Activated CD8-positive, alpha-beta memory T cell treated with anti-CD3 and anti-CD28 coated beads, Interleukin-2, amount 10 ng/mL, durations not matched to agents 7 days and 5 days (primary cell): ENCODE data around the gene SPAG9. TPM values are rescaled to one million over a fixed set of nuclear protein-coding genes. Genes with fewer than 3 reads are reported as not detected.

Experiments used
- ATAC-seq: fragments of 150-1000 bp; cut with Tn5 transposase; one replicate; pipeline ENCODE4 v1.10.0; 2021; ENCODE audit warnings: moderate library complexity
- CTCF ChIA-PET: fragments of 350-600 bp; sonication (Branson Sonifier 250); formaldehyde crosslinking; loops from one replicate; lab custom pipeline; 2021; ENCODE audit warnings: antibody characterized with exemption; lab: Charles Lee
- DNase-seq: peaks from one replicate; pipeline ENCODE4 v3.0.0-alpha.2; 2020
- H3K27ac Mint-ChIP-seq: one replicate; pipeline ENCODE4 v1.8.0; 2021; ENCODE audit warnings: mild to moderate bottlenecking, mixed read lengths
- H3K27me3 Mint-ChIP-seq: one replicate; pipeline ENCODE4 v1.8.0; 2021; ENCODE audit warnings: mixed read lengths
- H3K36me3 Mint-ChIP-seq: one replicate; pipeline ENCODE4 v1.8.0; 2021; ENCODE audit warnings: mild to moderate bottlenecking, mixed read lengths
- H3K4me1 Mint-ChIP-seq: one replicate; pipeline ENCODE4 v1.8.0; 2021; ENCODE audit warnings: mixed read lengths
- H3K4me3 Mint-ChIP-seq: one replicate; pipeline ENCODE4 v1.8.0; 2021; ENCODE audit warnings: mild to moderate bottlenecking, moderate library complexity, mixed read lengths
- H3K9me3 Mint-ChIP-seq: one replicate; pipeline ENCODE4 v1.8.0; 2022; ENCODE audit warnings: low read depth, mixed read lengths
- total RNA-seq, 2 experiments: library from RNA; stranded (reverse); gene quantifications; one replicate each; pipeline ENCODE4 v1.2.3, GENCODE V29; 2021

SPAG9 gene, protein sequence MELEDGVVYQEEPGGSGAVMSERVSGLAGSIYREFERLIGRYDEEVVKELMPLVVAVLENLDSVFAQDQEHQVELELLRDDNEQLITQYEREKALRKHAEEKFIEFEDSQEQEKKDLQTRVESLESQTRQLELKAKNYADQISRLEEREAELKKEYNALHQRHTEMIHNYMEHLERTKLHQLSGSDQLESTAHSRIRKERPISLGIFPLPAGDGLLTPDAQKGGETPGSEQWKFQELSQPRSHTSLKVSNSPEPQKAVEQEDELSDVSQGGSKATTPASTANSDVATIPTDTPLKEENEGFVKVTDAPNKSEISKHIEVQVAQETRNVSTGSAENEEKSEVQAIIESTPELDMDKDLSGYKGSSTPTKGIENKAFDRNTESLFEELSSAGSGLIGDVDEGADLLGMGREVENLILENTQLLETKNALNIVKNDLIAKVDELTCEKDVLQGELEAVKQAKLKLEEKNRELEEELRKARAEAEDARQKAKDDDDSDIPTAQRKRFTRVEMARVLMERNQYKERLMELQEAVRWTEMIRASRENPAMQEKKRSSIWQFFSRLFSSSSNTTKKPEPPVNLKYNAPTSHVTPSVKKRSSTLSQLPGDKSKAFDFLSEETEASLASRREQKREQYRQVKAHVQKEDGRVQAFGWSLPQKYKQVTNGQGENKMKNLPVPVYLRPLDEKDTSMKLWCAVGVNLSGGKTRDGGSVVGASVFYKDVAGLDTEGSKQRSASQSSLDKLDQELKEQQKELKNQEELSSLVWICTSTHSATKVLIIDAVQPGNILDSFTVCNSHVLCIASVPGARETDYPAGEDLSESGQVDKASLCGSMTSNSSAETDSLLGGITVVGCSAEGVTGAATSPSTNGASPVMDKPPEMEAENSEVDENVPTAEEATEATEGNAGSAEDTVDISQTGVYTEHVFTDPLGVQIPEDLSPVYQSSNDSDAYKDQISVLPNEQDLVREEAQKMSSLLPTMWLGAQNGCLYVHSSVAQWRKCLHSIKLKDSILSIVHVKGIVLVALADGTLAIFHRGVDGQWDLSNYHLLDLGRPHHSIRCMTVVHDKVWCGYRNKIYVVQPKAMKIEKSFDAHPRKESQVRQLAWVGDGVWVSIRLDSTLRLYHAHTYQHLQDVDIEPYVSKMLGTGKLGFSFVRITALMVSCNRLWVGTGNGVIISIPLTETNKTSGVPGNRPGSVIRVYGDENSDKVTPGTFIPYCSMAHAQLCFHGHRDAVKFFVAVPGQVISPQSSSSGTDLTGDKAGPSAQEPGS (N-terminal part only)
- total RNA-seq: 10 to 100 TPM; 49.0 to 53.8 TPM

DNA sequence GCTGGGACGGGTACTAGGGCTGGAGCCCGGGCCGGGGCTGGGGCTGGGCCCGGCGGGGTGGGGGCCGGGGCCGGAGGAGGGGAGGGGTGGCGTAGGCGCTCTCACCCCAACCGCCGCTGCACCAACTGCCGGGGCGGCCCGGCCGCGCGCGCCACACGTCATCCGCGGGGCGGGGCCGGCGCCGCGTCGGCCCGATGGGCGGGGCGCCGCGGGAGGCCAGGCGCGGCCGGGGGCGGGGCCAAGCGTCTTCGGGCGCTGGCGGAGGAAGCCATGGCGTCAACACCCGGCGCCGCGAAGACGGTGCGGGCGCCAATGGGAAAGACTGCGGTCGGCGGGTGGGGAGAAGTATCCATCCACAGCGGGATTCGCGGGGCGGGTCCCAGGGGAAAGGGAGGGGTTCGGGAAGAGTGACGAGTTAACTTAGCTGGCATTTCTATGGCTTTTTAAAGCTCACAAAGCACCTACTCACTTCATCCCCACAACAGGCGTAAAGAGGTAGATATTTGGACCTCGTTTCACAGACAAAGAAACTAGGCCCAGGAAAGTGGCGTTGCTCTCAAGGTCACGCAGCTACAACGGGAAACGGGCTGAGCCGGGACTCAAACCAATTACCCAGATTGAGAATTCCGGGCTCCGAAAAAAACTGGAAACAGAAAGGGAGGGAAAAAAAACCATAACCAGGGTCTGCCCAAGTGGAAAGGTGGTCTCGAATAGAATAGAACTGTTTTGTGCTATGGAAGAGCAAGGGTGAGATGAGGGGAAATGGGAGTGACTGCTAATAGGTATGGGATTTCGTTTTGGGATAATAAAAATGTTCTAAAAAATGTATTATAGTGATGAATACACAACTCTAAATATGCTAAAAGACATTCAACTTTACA is at the start of gene SPAG9:
TSS of gene SPAG9 (minus strand) at position 130 of the 881 bp plus-strand sequence. CDS start 212 bp downstream, outside the sequence.
- Mint-ChIP-seq H3K27me3 (no peaks in the 10 kb centered on the region), H3K4me3 (peak within 1 kb of the TSS; percentile 94), H3K36me3 (peaks cover 1% of the 10 kb centered on the region), H3K9me3 (no peaks in the 10 kb centered on the region), H3K27ac (peak within 1 kb of the TSS; percentile 98), H3K4me1 (peaks cover 49% of the 10 kb centered on the region)
- peak; percentile 93 for DNase-seq
- CTCF ChIA-PET: interaction anchor here (0.8 to 2.7 kb wide), 9 partner anchors 10 to 338 kb away, joined by 3 to 19 read pairs (median 3); partner anchors contain the start of gene NME1
- ATAC-seq: peak; percentile 81

DNA sequence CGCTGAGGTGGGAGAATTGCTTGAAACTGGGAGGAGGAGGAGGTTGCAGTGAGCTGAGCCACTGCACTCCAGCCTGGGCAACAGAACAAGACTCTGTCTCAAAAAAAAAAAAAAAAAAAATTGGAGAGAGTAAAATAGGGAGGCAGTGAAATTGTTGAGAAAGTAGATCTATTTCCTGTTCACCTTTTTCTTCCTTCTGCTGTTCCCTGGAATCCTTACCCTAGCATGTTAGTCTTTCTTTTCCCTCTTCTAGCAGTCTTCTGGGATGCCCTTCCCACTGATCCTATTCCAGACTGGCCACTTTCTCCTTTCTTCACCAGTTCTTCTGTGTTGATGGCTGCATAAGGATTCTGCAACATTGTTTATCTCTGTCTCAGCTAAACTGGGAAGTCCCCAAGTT is 48.7 kb upstream of the SPAG9 start:
- CTCF ChIA-PET: interaction anchor here (0.5 kb wide), 1 partner anchor 31 kb away, joined by 3 read pairs; no protein-coding TSS in a partner anchor
- Mint-ChIP-seq H3K27ac (peak overlapping the region; percentile 61), H3K36me3 (peaks cover 36% of the 10 kb centered on the region), H3K9me3 (no peaks in the 10 kb centered on the region), H3K4me1 (peaks cover 43% of the 10 kb centered on the region), H3K4me3 (no peak overlapping the region), H3K27me3 (no peaks in the 10 kb centered on the region)
- no peak for ATAC-seq
- DNase-seq: no peak

DNA sequence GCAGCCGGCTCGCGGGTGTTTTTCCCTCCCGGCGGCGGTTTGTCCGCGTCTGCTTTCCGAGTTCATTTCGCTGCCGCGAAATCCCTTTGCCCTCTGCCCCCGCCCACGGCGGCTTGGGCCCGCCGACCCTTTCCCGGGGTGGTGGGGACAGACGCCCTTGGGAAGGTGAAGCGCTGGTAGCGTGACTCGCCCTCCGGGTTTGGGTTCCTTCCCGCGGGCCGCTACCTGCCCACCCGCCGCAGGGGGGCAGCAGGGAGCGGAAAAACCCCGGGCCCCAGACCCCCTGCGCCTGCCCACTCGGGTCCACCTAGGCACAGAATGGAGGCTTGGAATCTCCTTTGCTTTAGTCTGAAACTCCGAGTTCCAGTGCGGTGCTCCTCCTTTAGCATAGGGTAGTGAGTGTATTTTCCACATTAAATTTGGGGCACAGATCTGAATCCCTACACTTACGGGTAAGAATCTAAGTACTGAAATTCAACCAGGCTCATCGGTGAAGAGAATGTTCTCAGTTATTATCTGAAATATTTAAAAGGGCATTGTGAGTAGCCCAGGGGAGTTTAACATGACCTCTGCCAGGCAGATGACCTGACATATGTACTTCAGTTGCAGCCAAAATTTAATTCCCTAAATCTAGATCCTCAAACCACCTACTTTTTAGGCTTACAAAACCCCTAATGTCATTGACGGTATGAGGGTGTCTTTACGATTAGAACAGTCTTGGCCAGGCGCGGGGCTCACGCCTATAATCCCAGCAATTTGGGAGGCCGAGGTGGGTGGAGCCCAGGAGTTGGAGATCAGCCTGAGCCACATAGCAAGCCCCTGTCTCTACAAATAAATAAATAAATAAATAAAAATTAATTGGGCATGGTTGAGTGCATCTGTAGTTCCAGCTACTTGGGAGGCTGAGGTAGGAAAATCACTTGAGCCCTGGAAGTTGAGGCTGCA is 46.6 kb upstream of the SPAG9 start:
- no peaks in the 10 kb centered on the region for H3K27me3 Mint-ChIP-seq
- peak; percentile 55 for ATAC-seq
- CTCF ChIA-PET: interaction anchor here (1.1 to 2.6 kb wide), 3 partner anchors 11 to 315 kb away, joined by 3 to 12 read pairs (median 3); partner anchors contain the start of gene NME1
- peaks cover 43% of the 10 kb centered on the region for H3K36me3 Mint-ChIP-seq
- peak overlapping the region; percentile 97 for H3K4me3 Mint-ChIP-seq
- DNase-seq: peak; percentile 75
- H3K4me1 Mint-ChIP-seq: peaks cover 41% of the 10 kb centered on the region
- no peaks in the 10 kb centered on the region for H3K9me3 Mint-ChIP-seq
- peak overlapping the region; percentile 90 for H3K27ac Mint-ChIP-seq

DNA sequence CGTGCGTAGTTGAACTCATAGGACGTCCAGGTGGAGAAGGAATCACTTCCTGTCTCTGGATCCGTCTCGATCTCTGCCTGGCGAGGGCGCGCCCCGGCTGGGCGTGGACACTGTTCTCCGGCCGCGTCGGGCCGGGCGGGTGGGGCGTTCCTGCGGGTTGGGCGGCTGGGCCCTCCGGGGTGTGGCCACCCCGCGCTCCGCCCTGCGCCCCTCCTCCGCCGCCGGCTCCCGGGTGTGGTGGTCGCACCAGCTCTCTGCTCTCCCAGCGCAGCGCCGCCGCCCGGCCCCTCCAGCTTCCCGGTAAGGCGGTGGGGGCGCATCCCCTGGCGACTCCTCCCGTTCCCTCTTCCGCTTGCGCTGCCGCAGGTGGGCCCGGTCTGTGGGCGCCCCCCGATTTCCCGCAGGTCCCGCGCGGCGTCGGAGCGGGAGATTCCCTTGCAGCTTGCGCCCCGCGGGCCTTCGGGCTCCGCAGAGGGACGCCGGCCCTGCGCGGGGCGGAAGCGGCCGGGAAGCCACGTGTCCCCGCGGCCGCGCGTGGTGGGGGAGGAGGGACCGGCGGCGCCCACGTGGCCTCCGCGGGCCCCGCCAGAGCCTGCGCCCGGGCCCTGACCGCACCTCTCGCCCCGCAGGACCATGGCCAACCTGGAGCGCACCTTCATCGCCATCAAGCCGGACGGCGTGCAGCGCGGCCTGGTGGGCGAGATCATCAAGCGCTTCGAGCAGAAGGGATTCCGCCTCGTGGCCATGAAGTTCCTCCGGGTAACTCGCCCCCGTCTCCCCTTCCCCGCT is 45.7 kb upstream of the SPAG9 start, which contains the start of gene NME2:
TSS of gene NME2 (plus strand) at position 214 of the 789 bp plus-strand sequence. CDS start at position 634, 420 bp downstream.
- DNase-seq (peak; percentile 80), ATAC-seq (peak; percentile 87)
- Mint-ChIP-seq H3K4me1 (peaks cover 38% of the 10 kb centered on the region), H3K27ac (peak within 1 kb of the TSS; percentile 99), H3K4me3 (peak within 1 kb of the TSS; percentile 97), H3K27me3 (no peaks in the 10 kb centered on the region), H3K36me3 (peaks cover 47% of the 10 kb centered on the region), H3K9me3 (no peaks in the 10 kb centered on the region)
- CTCF ChIA-PET: interaction anchor here (1.0 to 2.7 kb wide), 3 partner anchors 11 to 34 kb away, joined by 3 to 15 read pairs (median 12); partner anchors contain the start of gene NME1

DNA sequence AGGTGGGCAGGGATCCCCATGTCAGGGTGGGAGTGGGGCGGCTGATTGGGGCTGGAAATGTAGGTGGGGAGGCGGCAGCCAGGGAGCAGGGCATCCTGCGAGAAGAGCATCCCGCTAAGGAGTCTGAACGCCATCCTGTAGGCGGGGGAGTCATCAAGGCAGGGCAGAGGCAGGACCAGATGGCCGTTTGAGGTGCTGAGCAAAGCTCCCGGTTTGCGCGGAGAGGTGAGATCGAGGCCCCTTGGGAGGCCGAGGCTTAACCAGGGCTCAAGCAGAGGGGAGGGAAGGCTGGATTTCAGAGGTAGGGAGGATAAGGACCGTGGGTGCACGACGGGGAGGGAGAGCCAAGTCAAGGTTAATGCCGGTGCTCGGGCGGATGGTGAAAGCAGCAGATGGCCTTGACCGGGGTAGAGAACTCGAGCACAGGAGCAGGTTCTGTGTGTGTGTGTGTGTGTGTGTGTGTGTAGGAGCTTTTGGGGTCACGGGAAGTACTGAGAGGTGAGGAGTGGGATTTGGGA is 45.1 kb upstream of the SPAG9 start:
- Mint-ChIP-seq H3K27ac (peak overlapping the region; percentile 99), H3K4me3 (peak overlapping the region; percentile 97), H3K27me3 (no peaks in the 10 kb centered on the region), H3K36me3 (peaks cover 47% of the 10 kb centered on the region), H3K9me3 (no peaks in the 10 kb centered on the region), H3K4me1 (peaks cover 37% of the 10 kb centered on the region)
- DNase-seq (no peak), ATAC-seq (peak; percentile 24)
- CTCF ChIA-PET: interaction anchor here (0.5 to 2.7 kb wide), 4 partner anchors 10 to 53 kb away, joined by 3 to 15 read pairs (median 8); partner anchors contain the start of gene NME1

DNA sequence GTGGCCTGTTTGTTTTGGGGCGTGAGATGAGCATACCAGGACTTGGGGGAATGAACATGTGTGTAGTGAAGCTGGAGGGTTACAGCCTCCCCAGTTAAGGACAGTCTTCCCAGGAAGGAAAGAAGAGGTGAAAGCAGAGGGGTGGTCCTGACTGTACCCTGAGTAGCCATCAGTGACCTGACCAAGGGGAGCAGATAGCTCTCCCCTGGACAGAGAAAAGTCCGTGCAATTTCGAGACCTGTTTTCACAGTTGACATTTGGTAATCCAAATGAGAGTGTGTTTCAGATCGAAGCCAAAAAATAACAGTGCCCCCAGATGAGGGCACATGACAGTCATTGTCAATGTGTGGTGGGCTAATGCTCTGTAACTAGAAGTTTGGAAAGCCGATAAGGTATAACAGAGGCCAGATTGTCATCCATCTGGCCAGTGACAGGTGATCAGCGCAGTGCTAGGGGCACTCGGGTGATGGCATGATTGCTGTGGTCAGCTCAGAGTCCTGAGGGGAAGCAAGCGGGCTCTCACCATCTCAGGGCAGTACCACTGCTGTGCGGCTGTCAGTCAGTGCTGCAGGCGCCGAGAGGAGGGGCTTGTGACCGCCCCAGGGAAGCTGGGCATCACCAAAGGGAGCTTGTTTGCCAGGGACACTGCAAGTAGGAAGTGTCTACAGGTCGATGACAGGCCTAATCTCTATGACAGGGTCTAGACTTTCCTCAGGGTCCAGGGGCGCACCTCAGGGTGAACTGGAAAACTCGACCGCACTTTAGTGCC is 44.4 kb upstream of the SPAG9 start:
- CTCF ChIA-PET: interaction anchor here (0.5 to 2.7 kb wide), 4 partner anchors 10 to 52 kb away, joined by 3 to 15 read pairs (median 8); partner anchors contain the start of gene NME1
- no peaks in the 10 kb centered on the region for H3K27me3 Mint-ChIP-seq
- peaks cover 37% of the 10 kb centered on the region for H3K4me1 Mint-ChIP-seq
- ATAC-seq (no peak), DNase-seq (no peak)
- peak overlapping the region; percentile 97 for H3K4me3 Mint-ChIP-seq
- H3K36me3 Mint-ChIP-seq: peaks cover 49% of the 10 kb centered on the region
- peak overlapping the region; percentile 99 for H3K27ac Mint-ChIP-seq
- H3K9me3 Mint-ChIP-seq: no peaks in the 10 kb centered on the region

DNA sequence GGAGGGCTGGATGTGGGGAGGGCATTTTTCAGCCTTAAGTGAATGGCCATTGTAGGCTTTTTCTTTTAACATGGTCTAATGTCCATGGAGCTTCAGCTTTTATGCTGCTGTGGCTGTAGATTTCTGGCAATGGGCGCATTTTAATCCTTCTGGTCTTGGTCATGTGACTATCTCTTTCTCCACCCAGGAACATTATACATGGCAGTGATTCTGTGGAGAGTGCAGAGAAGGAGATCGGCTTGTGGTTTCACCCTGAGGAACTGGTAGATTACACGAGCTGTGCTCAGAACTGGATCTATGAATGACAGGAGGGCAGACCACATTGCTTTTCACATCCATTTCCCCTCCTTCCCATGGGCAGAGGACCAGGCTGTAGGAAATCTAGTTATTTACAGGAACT is 40.9 kb upstream of the SPAG9 start:
- DNase-seq (no peak), ATAC-seq (no peak)
- Mint-ChIP-seq H3K36me3 (peaks cover 50% of the 10 kb centered on the region), H3K27me3 (no peaks in the 10 kb centered on the region), H3K9me3 (no peaks in the 10 kb centered on the region), H3K27ac (no peak overlapping the region), H3K4me1 (peaks cover 26% of the 10 kb centered on the region), H3K4me3 (no peak overlapping the region)
- CTCF ChIA-PET: interaction anchor here (1.6 kb wide), 1 partner anchor 8 kb away, joined by 8 read pairs; the partner anchor contains the start of gene NME1

DNA sequence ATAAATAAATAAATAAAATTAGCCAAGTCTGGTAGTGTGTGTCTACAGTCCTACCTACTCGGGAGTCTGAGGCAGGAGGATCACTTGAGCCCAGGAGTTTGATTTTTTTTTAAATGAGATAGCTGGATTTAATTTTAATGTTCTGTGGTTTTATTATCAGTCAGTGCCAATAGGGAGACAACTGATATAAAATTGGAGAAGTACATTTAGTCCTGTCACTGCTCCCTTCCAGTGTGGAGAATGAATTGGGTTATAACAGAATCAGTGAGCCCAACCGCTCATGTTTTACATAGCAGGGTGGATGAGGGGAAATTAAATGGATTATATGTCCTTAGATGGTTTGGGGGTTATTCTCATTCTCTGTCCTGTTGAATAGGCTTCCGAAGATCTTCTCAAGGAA is 38.9 kb upstream of the SPAG9 start:
- no peaks in the 10 kb centered on the region for H3K27me3 Mint-ChIP-seq
- no peak overlapping the region for H3K27ac Mint-ChIP-seq
- peaks cover 24% of the 10 kb centered on the region for H3K4me1 Mint-ChIP-seq
- CTCF ChIA-PET: no interaction called here
- H3K9me3 Mint-ChIP-seq: no peaks in the 10 kb centered on the region
- no peak for ATAC-seq
- DNase-seq: no peak
- H3K4me3 Mint-ChIP-seq: no peak overlapping the region
- H3K36me3 Mint-ChIP-seq: peaks cover 54% of the 10 kb centered on the region

DNA sequence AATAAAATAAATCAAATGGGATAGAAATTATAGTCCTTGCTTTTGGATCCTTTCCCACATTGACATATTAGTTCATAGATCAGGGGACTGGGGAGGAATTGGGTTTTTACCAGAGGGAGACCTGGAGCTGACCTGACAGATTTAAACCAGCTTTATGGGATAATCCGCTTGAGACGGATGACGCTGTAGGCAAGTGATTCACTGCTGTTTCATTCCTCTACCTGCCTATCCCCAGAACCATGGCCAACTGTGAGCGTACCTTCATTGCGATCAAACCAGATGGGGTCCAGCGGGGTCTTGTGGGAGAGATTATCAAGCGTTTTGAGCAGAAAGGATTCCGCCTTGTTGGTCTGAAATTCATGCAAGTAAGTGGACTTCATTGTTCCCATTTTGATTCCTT is 34.7 kb upstream of the SPAG9 start:
- ATAC-seq (no peak), DNase-seq (no peak)
- peaks cover 28% of the 10 kb centered on the region for H3K36me3 Mint-ChIP-seq
- no peaks in the 10 kb centered on the region for H3K27me3 Mint-ChIP-seq
- peaks cover 26% of the 10 kb centered on the region for H3K4me1 Mint-ChIP-seq
- CTCF ChIA-PET: interaction anchor here (1.0 to 4.9 kb wide), 3 partner anchors 10 to 154 kb away, joined by 3 to 78 read pairs (median 15); partner anchors contain the start of genes NME2 and SPAG9
- H3K27ac Mint-ChIP-seq: peak overlapping the region; percentile 13
- H3K4me3 Mint-ChIP-seq: peak overlapping the region; percentile 31
- H3K9me3 Mint-ChIP-seq: no peaks in the 10 kb centered on the region
